NCI-H2196 treated with DMSO at 0.1 percent for 48 hours (cell line): ENCODE results near the gene KIAA0930.
"Not testable (repeated sequence)": the region's sequence is repeated elsewhere in the genome, so short reads cannot be mapped to it uniquely, and the experiment has no call there.

ENCODE experiments used
- DNase-seq: peaks from one replicate; lab custom pipeline; 2025; ENCODE audit not compliant: unreplicated experiment; lab: John Stamatoyannopoulos, UW

KIAA0930 gene

DNA sequence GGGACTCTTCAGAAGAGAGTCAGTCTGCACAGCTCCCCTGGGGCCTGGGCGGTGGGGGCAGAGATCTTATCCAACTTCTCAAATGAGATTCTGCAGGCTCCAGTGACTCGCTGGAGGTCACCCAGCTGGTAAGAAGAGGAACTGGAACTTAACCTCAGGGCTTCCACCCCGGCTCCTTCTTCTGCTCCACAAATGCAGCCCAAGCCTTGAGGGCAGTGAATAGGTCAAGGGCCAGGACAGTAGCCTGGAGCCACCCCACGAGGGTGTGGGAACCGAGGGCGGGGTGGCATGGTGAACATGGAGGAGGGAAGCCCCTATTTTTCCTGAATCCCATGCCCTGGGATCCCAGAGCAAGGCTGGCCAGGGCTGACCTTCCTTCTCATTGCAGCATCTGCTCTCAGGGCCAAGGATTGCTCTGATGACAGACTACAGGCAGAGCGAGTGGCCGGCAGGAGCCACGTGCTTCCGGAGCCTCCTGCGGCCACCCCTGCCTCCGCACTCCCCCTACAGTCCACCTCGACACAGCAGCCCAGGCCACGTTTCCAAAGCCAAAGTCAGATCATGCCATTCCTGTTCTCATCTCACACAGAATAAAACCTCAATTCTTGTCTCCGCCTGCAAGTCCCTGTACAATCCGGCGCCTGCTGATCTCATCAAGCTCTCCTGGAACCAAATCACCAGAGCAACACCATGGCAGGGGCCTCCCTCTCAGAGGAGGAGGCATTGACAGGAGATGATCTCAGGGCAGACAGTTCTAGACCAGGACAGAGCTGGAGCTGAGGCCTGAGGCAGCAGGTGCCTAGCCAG, 23.0 kb upstream of the KIAA0930 start:
- DNase-seq: no peak

DNA sequence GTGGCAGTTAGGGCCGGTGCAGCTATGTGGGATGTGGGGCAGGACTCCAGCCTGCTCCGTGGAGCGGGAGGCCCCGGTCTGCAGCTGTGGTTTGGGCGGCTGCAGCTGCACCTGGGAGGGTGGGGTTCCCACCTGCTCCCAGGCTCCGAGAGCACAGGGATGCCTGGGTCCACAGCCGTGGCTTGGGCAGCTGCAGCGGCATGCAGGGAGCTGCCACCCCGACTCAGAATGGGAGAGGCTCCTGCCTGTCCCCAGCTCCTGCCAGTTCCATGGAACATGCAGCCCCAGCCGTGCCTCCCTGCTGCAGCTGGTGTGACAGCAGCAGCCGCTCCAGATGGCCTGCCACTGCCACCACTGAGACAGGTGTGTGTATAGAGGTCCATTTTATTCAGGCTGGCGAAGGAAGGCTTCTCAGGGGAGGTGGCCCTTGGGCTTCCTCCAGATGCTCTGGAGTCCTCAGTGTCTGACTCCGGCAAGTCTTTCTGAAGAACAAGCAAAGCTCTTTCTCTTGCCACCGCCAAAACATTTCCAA, 22.3 kb upstream of the KIAA0930 start:
- DNase-seq: no peak

DNA sequence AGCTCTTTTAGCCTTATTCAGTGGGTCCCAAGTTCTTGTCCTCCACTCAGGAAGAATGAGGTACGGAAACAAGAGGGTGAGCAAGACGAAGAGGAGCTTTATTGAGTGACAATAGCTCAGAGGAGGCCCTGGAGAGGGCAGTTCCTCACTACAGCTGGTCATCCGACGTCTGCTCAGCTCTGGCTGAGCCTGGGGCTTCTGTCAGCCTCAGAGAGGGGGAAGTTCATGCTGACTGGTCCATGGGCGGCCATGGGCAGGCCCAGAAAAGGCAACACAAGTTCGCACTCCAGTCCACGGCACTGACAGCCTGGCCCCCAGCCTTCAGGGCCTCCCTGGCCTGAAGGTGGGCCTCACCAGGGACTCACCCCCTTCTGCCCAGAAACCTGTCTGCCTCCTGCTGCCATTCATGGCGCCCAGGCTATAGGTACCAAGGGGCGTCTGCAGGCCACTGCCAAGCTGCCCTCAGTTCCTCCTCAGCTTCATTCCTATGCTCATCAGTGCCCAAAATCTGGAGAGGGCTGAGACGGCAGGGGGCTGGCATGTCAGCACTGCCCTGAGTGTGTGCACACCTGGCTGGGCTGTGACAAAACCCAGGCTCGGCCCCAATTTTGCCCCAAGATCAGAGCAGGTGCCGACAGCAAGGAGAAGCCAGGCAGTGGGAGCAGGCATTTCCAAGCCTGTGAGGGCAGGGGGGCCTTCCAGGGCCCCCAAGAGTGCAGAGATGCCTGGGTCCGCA, 21.7 kb upstream of the KIAA0930 start:
- no peak for DNase-seq

GRCh38 chr22:45261407-45262088, 20.9 kb upstream of the KIAA0930 start:
- peak; percentile 26 for DNase-seq

- DNase-seq: not testable (repeated sequence)
Measured at GRCh38 chr22:45260395-45260759, 19.7 kb upstream of the KIAA0930 start.

DNA sequence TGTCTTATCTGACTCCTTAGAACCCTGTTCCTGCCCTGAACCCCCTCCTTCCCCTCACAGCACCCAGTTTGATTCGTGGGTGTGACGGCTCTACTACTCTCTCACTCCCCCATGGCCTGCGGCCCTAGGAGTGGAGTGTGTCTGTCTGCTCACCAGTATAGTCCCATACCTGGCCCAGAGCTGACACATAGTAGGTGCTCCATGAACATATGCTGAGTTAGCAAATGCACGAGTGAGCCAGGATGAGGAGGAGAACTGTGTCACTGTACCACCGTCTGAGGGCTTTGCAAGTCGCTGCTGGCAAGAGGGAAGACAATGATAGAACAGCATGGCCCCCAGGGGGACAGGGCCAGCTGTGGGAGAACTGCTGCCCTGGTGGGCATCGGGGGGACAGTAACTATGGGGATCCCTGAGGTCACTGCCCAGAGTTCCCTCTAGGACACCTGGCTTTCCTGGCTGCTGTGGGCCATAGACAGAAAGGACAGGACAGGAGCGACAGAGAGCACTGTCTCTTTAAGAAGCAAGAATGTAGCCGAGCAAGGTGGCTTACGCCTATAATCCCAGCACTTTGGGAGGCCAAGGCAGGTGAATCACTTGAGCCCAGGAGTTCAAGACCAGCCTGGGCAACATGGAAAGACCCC, 19.2 kb upstream of the KIAA0930 start:
- no peak for DNase-seq

- DNase-seq: not testable (repeated sequence)
Measured at GRCh38 chr22:45257941-45258340, 17.2 kb upstream of the KIAA0930 start.

DNA sequence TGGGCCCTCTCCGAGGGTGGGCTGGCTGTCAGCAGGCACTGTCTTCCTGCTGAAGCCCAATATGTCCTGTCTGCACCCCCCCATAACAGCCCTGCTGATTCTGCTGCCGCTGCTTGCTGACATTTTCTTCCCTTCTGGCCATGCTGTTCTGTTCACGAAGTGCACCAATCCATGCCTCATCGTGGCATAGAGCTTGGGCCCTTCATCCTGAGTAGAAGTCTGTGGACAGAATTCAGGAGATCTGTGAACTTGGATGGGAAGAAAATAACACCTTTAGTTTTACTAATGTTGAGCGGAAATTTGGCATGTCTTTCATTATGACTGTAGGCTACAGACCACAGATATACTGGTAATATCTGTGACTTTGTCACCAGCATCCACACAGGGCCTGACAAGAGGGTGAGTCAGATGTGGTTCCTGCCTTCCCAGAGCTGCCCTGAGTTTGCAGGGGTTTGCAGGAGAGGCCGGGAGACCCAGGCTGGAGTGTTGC, 14.1 kb upstream of the KIAA0930 start:
- DNase-seq: no peak

DNA sequence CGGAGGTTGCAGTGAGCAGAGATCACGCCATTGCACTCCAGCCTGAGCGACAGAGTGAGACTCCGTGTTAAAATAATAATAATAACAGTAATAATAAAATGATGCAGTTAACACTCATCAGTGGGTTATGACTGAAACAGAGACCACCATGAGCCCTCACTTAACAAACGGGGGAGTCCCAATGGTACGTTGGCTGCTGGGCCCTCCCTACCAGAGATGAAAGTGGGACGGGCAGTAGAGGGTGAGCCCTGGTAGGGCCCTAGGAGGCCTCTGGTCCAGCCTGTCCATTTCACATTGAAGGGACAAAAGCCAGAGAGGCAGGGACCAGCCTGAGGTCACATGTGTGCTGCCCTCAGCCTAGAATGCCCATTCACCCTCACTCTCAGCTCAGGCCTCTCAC, 13.7 kb upstream of the KIAA0930 start:
- no peak for DNase-seq

DNA sequence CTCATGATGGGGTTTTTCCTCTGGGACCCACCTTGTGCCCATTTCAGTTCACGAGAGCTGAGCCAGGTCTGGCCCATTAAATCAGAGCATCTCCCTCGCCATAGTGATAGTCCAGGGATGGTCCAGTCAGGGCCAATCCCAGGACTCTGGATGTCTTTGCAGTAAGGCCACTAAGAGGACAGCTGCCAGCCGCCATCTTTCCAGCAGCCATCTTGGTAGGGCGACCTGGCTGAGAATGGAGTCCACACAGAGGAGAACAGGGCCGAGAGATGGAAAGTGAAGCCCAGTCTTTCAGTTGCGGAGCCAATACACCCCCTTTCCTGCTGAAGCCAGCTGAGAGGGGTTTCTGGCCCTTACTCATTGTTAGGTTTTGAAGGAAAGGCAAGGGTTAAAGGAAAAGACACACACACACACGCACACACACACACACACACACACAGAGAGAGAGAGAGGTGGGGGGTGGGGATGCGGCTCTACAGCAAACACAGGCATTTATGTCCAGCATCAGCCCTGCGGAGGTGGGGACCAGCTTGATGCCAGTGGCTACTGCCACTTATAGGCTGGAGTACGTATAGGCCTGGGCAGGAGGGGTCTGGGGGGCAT, 12.4 kb upstream of the KIAA0930 start:
- no peak for DNase-seq

DNA sequence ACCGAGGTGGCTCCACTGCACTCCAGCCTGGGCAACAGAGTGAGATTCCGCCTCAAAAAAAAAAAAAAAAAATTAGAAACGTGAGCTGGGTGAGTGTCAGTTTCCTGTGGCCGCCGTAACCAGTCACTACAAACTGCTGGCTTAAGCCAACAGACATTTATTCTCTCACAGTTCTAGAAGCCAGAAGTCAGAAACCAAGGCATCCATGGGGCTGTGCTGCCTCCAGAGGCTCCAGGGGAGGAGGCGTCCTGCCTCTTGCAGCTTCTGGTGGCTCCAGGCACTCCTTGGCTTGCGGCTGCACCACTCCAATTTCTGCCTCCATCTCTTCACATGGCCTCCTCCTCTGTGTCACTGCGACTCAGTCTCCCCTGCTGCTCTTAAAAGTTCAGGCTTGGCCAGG, 11.1 kb upstream of the KIAA0930 start:
- DNase-seq: no peak

DNA sequence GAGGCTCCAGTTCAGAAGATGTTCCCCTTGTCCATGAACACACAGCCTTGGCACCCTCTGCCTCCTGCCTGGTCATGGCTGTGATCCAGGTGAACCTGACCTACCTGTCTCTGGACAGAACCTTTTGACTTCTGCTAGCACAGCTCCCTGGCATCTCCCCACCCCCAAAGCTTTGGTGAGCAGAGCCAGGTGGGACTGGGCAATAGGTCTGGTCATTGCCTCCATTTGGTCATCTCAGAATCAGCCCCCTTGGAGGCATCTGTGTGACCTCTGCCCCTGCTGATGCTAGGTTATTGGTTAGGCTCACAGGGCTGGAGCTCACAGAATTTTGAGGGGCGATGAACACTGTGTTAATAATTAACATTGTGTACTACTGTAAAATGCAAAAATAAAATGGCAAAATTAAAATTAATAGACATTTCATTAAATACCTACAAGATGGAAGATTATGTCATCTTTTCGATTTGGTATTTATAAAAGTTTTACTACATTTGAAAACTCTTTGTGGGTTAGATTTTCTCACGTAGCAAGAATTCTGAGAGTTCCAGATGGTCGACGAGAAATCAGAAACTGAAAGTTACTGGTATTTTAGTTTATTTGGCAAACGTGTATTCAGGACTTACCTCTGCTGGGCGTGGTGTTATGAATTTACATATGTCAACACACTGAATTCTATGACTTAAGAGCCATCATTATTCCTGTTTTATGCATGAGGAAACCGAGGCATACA, 8.3 kb upstream of the KIAA0930 start:
- no peak for DNase-seq

- DNase-seq: no peak
Measured at GRCh38 chr22:45246060-45246985, 5.6 kb upstream of the KIAA0930 start.

- DNase-seq: no peak
Measured at GRCh38 chr22:45244916-45245315, 4.2 kb upstream of the KIAA0930 start.

GRCh38 chr22:45242778-45243191, 2.1 kb upstream of the KIAA0930 start:
- DNase-seq: peak; percentile 73

DNA sequence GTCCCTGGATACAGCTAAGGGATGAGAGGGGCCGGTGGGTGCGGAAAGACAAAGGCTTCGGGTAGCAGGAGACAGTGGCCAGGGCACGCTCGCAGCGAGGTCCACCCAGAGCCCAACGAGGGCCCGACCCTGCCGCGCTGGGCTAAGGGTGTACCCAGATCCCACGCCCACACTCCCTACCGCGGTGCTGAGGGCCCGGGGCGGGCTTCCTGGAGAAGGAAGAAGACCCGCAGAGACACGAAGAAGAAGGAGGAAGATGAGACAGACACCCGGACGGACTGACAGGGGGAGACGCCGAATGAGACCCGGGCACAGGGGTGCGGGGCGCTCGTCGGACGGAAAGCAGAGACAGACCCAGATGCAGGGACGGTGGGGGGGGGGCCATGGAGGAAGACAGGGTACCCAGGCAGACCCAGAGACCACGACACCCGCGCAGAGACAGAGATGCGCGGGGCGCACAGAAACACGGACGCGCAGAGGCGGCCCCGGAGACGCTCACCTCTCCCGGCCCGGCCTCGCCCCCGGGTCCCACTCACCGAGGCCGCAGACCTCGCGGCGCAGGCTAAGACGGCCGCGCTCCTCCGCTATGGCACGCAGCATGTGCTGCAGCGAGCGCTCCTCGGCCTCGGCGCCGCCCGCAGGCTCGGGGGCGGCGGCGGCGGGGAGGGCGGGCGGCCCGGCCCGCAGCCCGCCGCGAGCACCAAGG, 437 bp downstream of the KIAA0930 start:
- no peak for DNase-seq

GRCh38 chr22:45239681-45240051, 1.0 kb downstream of the KIAA0930 start:
- DNase-seq: no peak

- no peak for DNase-seq
Measured at GRCh38 chr22:45238957-45239680, 1.6 kb downstream of the KIAA0930 start.
